Hematopoietic multipotent progenitor cell treated with erythropoietin and hydrocortisone succinate and interleukin-3 and kit ligand, for 6 days (in vitro differentiated cells): Measurements from ENCODE around the gene ARHGAP1.

Experiments used
- DNase-seq: peaks from one replicate; pipeline ENCODE4 v3.0.0-alpha.2; 2015

ARHGAP1 gene

GRCh38 chr11:46692450-46692849 lies 8.0 kb downstream of the ARHGAP1 start:
- no peak for DNase-seq

- DNase-seq, result no peak
Measured at GRCh38 chr11:46690702-46691101, 9.7 kb downstream of the ARHGAP1 start.

GRCh38 chr11:46686886-46687795 lies 13.3 kb downstream of the ARHGAP1 start:
- DNase-seq, result no peak

- no peak for DNase-seq
Measured at GRCh38 chr11:46684367-46684766, 16.1 kb downstream of the ARHGAP1 start.

- no peak for DNase-seq
Measured at GRCh38 chr11:46682773-46683752, 17.4 kb downstream of the ARHGAP1 start.

- DNase-seq, result no peak
Measured at GRCh38 chr11:46681814-46682213, 18.6 kb downstream of the ARHGAP1 start.

- DNase-seq, result no peak
Measured at GRCh38 chr11:46680815-46681214, 19.6 kb downstream of the ARHGAP1 start.

- DNase-seq, result no peak
Measured at GRCh38 chr11:46680164-46680760, 20.2 kb downstream of the ARHGAP1 start.

- no peak for DNase-seq
Measured at GRCh38 chr11:46679241-46680163, 20.9 kb downstream of the ARHGAP1 start.

- no peak for DNase-seq
Measured at GRCh38 chr11:46678741-46679130, 21.7 kb downstream of the ARHGAP1 start.

GRCh38 chr11:46677991-46678740 lies 22.3 kb downstream of the ARHGAP1 start:
- peak; percentile 22 for DNase-seq

GRCh38 chr11:46677169-46677568 lies 23.2 kb downstream of the ARHGAP1 start:
- DNase-seq, result no peak

GRCh38 chr11:46676436-46677158 lies 23.8 kb downstream of the ARHGAP1 start:
- peak; percentile 19 for DNase-seq

- no peak for DNase-seq
Measured at GRCh38 chr11:46675949-46676348, 24.5 kb downstream of the ARHGAP1 start.

- peak; percentile 15 for DNase-seq
Measured at GRCh38 chr11:46675288-46675851, 25.0 kb downstream of the ARHGAP1 start.

- peak; percentile 59 for DNase-seq
Measured at GRCh38 chr11:46674463-46675287, 25.7 kb downstream of the ARHGAP1 start.

- DNase-seq, result no peak
Measured at GRCh38 chr11:46673713-46674462, 26.5 kb downstream of the ARHGAP1 start.

GRCh38 chr11:46672381-46672839 lies 28.0 kb downstream of the ARHGAP1 start:
- DNase-seq, result no peak
